H1 (cell line): ENCODE measurements around the gene IPO13. TPM values are rescaled to one million over a fixed set of nuclear protein-coding genes. Genes with fewer than 3 reads are reported as not detected.
A peak's percentile ranks its signal among the peaks of the same experiment; 100 is the strongest.

ENCODE experiments used
- CTCF ChIA-PET: fragments of 300-600 bp; sonication (Branson Sonifier 250); formaldehyde crosslinking; loops from one replicate; lab custom pipeline; 2021; ENCODE audit not compliant: partially characterized antibody; lab: Charles Lee
- POLR2A ChIA-PET: fragments of 300-600 bp; sonication (Branson Sonifier 250); formaldehyde crosslinking; loops from one replicate; lab custom pipeline; 2021; ENCODE audit warnings: inconsistent platforms; ENCODE audit not compliant: partially characterized antibody; lab: Charles Lee
- DNase-seq, 2 experiments: peaks; one replicate each; pipeline versions ENCODE4 v3.0.0 to v3.0.0-alpha.2; 2010 to 2022; ENCODE audit warnings: low spot score in 2 of 2, low read depth in 1 of 2, mixed read lengths in 1 of 2
- FAIRE-seq: peaks from 2 replicates; lab custom pipeline; 2011; peaks lifted over from hg19 to GRCh38; lab: Jason Lieb, UNC
- H2AFZ ChIP-seq: 2 replicates; pipeline ENCODE4 v1.8.1; 2012; ENCODE audit warnings: low read length, inconsistent platforms
- H2AK5ac ChIP-seq: 2 replicates; pipeline ENCODE4 v1.6.1; 2013; ENCODE audit warnings: low read depth, low read length
- H2BK120ac ChIP-seq: replicated peaks from 2 replicates; pipeline ENCODE3; 2013; ENCODE audit warnings: low read depth, low read length, inconsistent platforms
- H2BK12ac ChIP-seq: 2 replicates; pipeline ENCODE4 v1.6.1; 2013; ENCODE audit warnings: low read depth, low read length
- H2BK15ac ChIP-seq: 2 replicates; pipeline ENCODE4 v1.6.1; 2013; ENCODE audit warnings: low read length
- H2BK20ac ChIP-seq: 2 replicates; pipeline ENCODE4 v1.6.1; 2013; ENCODE audit warnings: low read length
- H2BK5ac ChIP-seq: 2 replicates; pipeline ENCODE4 v1.6.1; 2013; ENCODE audit warnings: low read depth, low read length
- H3K14ac ChIP-seq: 2 replicates; pipeline ENCODE4 v1.6.1; 2013; ENCODE audit warnings: inconsistent platforms; ENCODE audit not compliant: insufficient read length
- H3K18ac ChIP-seq: 2 replicates; pipeline ENCODE4 v1.6.1; 2013; ENCODE audit warnings: low read length; ENCODE audit errors: extremely low read depth
- H3K23ac ChIP-seq: 2 replicates; pipeline ENCODE4 v1.6.1; 2013; ENCODE audit warnings: inconsistent platforms; ENCODE audit not compliant: insufficient read length
- H3K23me2 ChIP-seq: 2 replicates; pipeline ENCODE4 v1.6.1; 2013; ENCODE audit warnings: low read depth, low read length
- H3K27ac ChIP-seq: 2 replicates; pipeline ENCODE4 v1.6.1; 2011; ENCODE audit warnings: low read depth, low read length, inconsistent platforms
- H3K27me3 ChIP-seq, 4 experiments: replicated peaks in 1 of 4; 1 replicate in 1 of 4; 2 replicates in 3 of 4; pipeline versions ENCODE4 v1.6.1 to v1.8.1; 2011 to 2013; ENCODE audit warnings: low read length in 3 of 4, mild to moderate bottlenecking in 3 of 4, inconsistent platforms in 2 of 4, mixed read lengths in 2 of 4, moderate library complexity in 1 of 4; ENCODE audit not compliant: control insufficient read depth in 3 of 4, insufficient read depth in 3 of 4; ENCODE audit errors: extremely low read depth in 1 of 4
- H3K36me3 ChIP-seq, 4 experiments: 2 replicates each; pipeline versions ENCODE4 v1.6.1 to v1.8.1; 2011 to 2013; ENCODE audit warnings: mild to moderate bottlenecking in 4 of 4, low read length in 3 of 4, moderate library complexity in 2 of 4, control low read depth in 1 of 4, inconsistent platforms in 1 of 4; ENCODE audit not compliant: insufficient read depth in 4 of 4, control insufficient read depth in 2 of 4
- H3K4ac ChIP-seq: replicated peaks from 2 replicates; pipeline ENCODE3; 2013; ENCODE audit warnings: low read length, low read depth, mixed read lengths, inconsistent platforms; ENCODE audit not compliant: insufficient read length
- H3K4me1 ChIP-seq, 4 experiments: replicated peaks in 1 of 4; 1 replicate in 1 of 4; 2 replicates in 3 of 4; pipeline versions ENCODE4 v1.6.1 to v1.8.1; 2011 to 2013; ENCODE audit warnings: low read length in 3 of 4, inconsistent platforms in 2 of 4, mixed read lengths in 1 of 4; ENCODE audit not compliant: insufficient read depth in 4 of 4, control insufficient read depth in 3 of 4
- H3K4me2 ChIP-seq, 2 experiments: 2 replicates each; pipeline versions ENCODE4 v1.6.1 to v1.8.1; 2011 to 2013; ENCODE audit warnings: low read depth in 2 of 2, low read length in 2 of 2, control low read depth in 1 of 2, inconsistent platforms in 1 of 2, mild to moderate bottlenecking in 1 of 2; ENCODE audit not compliant: insufficient read depth in 1 of 2
- H3K4me3 ChIP-seq, 4 experiments: fragments of 200-600, 300-600 bp in 1 of 4; sonication (generic), shearing (Covaris generic), sonication (Bioruptor Twin) in 1 of 4; 2 replicates each; pipeline versions ENCODE4 v1.5.1 to v1.8.1; 2011 to 2016; ENCODE audit warnings: low read length in 4 of 4, low read depth in 3 of 4, control low read depth in 2 of 4, inconsistent platforms in 2 of 4, mild to moderate bottlenecking in 2 of 4, mixed read lengths in 1 of 4, moderate library complexity in 1 of 4; ENCODE audit not compliant: insufficient read depth in 2 of 4; ENCODE audit errors: extremely low read depth in 1 of 4
- H3K56ac ChIP-seq: replicated peaks from 2 replicates; pipeline ENCODE3; 2013; ENCODE audit warnings: low read depth, mild to moderate bottlenecking, mixed read lengths, low read length, inconsistent platforms; ENCODE audit not compliant: insufficient read length
- H3K79me1 ChIP-seq: 2 replicates; pipeline ENCODE4 v1.6.1; 2013; ENCODE audit warnings: low read depth, low read length, control low read depth
- H3K79me2 ChIP-seq, 2 experiments: 2 replicates each; pipeline versions ENCODE4 v1.6.1 to v1.8.1; 2012 to 2013; ENCODE audit warnings: low read length in 2 of 2, mild to moderate bottlenecking in 2 of 2, inconsistent platforms in 1 of 2; ENCODE audit not compliant: insufficient read depth in 2 of 2, control insufficient read depth in 1 of 2
- H3K9ac ChIP-seq, 4 experiments: replicated peaks in 1 of 4; 1 replicate in 1 of 4; 2 replicates in 3 of 4; pipeline versions ENCODE4 v1.6.1 to v1.8.1; 2011 to 2013; ENCODE audit warnings: low read depth in 3 of 4, low read length in 3 of 4, control low read depth in 2 of 4, mild to moderate bottlenecking in 2 of 4, moderate library complexity in 2 of 4, inconsistent platforms in 1 of 4; ENCODE audit errors: extremely low read depth in 1 of 4
- H3K9me3 ChIP-seq, 2 experiments: 2 replicates each; pipeline versions ENCODE4 v1.6.1 to v1.8.1; 2012 to 2013; ENCODE audit warnings: mild to moderate bottlenecking in 2 of 2, moderate library complexity in 2 of 2, control low read depth in 1 of 2, inconsistent platforms in 1 of 2, low read depth in 1 of 2, low read length in 1 of 2, mixed read lengths in 1 of 2; ENCODE audit not compliant: insufficient read depth in 2 of 2
- H4K20me1 ChIP-seq, 2 experiments: replicated peaks in 1 of 2; 2 replicates each; pipeline versions ENCODE3 to v1.8.1; 2011 to 2013; ENCODE audit warnings: inconsistent platforms in 2 of 2, low read length in 2 of 2, mild to moderate bottlenecking in 1 of 2; ENCODE audit not compliant: insufficient read depth in 2 of 2, control insufficient read depth in 1 of 2
- H4K5ac ChIP-seq: 2 replicates; pipeline ENCODE4 v1.6.1; 2013; ENCODE audit warnings: low read length, low read depth, mixed read lengths, inconsistent platforms; ENCODE audit not compliant: insufficient read length
- H4K8ac ChIP-seq: 2 replicates; pipeline ENCODE4 v1.8.0; 2013; ENCODE audit warnings: mild to moderate bottlenecking, moderate library complexity, low read length, inconsistent platforms; ENCODE audit not compliant: insufficient read depth; ENCODE audit errors: extremely low read depth
- H4K91ac ChIP-seq: replicated peaks from 2 replicates; pipeline ENCODE3; 2013; ENCODE audit warnings: low read length, mixed read lengths, inconsistent platforms; ENCODE audit not compliant: insufficient read length
- ASH2L ChIP-seq: fragments of 200-600, 300-600 bp; sonication (generic); IDR thresholded peaks from one replicate; pipeline ENCODE4 v1.7.1; 2017; ENCODE audit warnings: low read length
- FOSL1 ChIP-seq: IDR thresholded peaks from 2 replicates; pipeline ENCODE4 v1.6.1; 2011; ENCODE audit warnings: mild to moderate bottlenecking, low read depth, low read length, moderate library complexity; ENCODE audit not compliant: insufficient read depth
- RFX5 ChIP-seq: IDR thresholded peaks from 2 replicates; pipeline ENCODE4 v1.6.1; 2011; ENCODE audit warnings: low read depth, low read length, improper control_type of control experiment, borderline replicate concordance
- SIRT6 ChIP-seq: IDR thresholded peaks from one replicate; pipeline ENCODE4 v1.7.1; 2012; ENCODE audit warnings: low read length, inconsistent platforms
- TBP ChIP-seq: IDR thresholded peaks from 2 replicates; pipeline ENCODE4 v1.6.1; 2011; ENCODE audit warnings: low read depth, low read length, improper control_type of control experiment
- WGBS, 2 experiments: shearing (Covaris generic) in 1 of 2; methylation state at CpG; one replicate each; pipeline versions ENCODE4 v1.1.6 to v1.1.7; 2013 to 2015; ENCODE audit warnings: low lambda C conversion rate in 2 of 2, mixed read lengths in 2 of 2, inconsistent platforms in 1 of 2, low coverage in 1 of 2, missing lambda C conversion rate in 1 of 2; ENCODE audit not compliant: insufficient replicate concordance in 2 of 2, insufficient coverage in 1 of 2, insufficient read length in 1 of 2; ENCODE audit errors: extremely low coverage in 1 of 2, missing lambda C conversion rate in 1 of 2; 5-methylcytosine and 5-hydroxymethylcytosine counted together
- polyA plus RNA-seq, 7 experiments: library from polyadenylated mRNA; depleted of rRNA in 3 of 7; stranded (reverse) in 5 of 7; unstranded in 2 of 7; fragments of >200 nt in 5 of 7; fragments of 200-250 nt in 2 of 7; gene quantifications; 1 replicate in 5 of 7; 2 replicates in 1 of 7; 4 replicates in 1 of 7; pipeline versions ENCODE4 v1.2.1 to v1.2.3, GENCODE V29; 2011 to 2013; ENCODE audit warnings: missing spikeins in 2 of 7, mixed read lengths in 2 of 7
- total RNA-seq: library from RNA; stranded (reverse); fragmentation: NEBNext Ultra II Directional; extraction: Animal tissue kit (Norgen Biotek cat#: 25700); gene quantifications from 2 replicates; pipeline ENCODE4 v1.2.1, GENCODE V29; 2021

IPO13 gene
- total and polyA plus RNA-seq, 2 of the 8 experiments (the other 6 are each of a cell fraction or from before 2014, with no cell fraction given) = 23.0 to 27.0 TPM

DNA sequence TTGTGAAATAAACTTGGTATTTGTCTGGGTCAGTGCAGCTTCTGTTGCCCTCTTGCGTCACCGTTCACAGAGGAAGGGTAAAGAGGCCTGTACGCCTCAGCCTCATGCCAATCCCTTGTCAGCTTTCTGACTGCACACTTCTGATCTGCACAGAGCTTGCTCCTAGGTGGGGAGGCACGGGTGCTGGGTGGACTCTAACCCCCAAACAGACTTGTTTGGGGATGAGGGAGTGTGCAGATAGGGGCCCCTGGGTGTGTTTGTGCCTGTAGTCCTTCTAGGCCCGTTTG, 31.5 kb downstream of the IPO13 start:
- H3K23me2 ChIP-seq = peaks cover 27% of the 10 kb centered on the region
- H3K9ac ChIP-seq = no peak overlapping the region
- no peak overlapping the region for H2BK5ac ChIP-seq
- H4K8ac ChIP-seq = no peak overlapping the region
- H3K14ac ChIP-seq = no peak overlapping the region
- H3K4me1 ChIP-seq = peaks cover 4 to 22% (median 16%) of the 10 kb centered on the region in 4 experiments
- no peak overlapping the region for H2BK12ac ChIP-seq
- no peak overlapping the region for H3K56ac ChIP-seq
- H2AFZ ChIP-seq = no peak overlapping the region
- H3K18ac ChIP-seq = no peak overlapping the region
- peaks cover 0 to 24% of the 10 kb centered on the region in 2 experiments; a peak in 2 of 4 replicates for H3K79me2 ChIP-seq
- 95% methylated on average over 5 of the region's 5 CpGs; no CpG with 5 or more reads in 1 of the 2 experiments for WGBS, 2 experiments
- no peaks in the 10 kb centered on the region for H3K27me3 ChIP-seq
- POLR2A ChIA-PET = interaction anchor here (0.7 to 12.9 kb wide), 8 partner anchors 8 to 72 kb away, joined by 3 to 189 read pairs (median 6); partner anchors contain the start of gene CCDC24
- no peak for TF ChIP-seq RFX5
- TF ChIP-seq ASH2L = no peak
- TF ChIP-seq SIRT6 = no peak
- no peak for TF ChIP-seq FOSL1
- 0 out of 2 replicates have a peak, but pooled peaks have one; percentile 1 for TF ChIP-seq TBP
- TF ChIP-seq, all 59 proteins: peak for 1
- peak overlapping the region; percentile 61 to 88 for H3K4me2 ChIP-seq
- peaks cover 2 to 25% (median 15%) of the 10 kb centered on the region in 4 experiments; a peak in 5 of 8 replicates for H3K36me3 ChIP-seq
- FAIRE-seq = no peak
- peak overlapping the region; percentile 71 to 90 (median 76) for H3K4me3 ChIP-seq
- no peak overlapping the region for H4K5ac ChIP-seq
- 0 out of 2 replicates have a peak overlapping the region, but pooled peaks have one; percentile 61 for H2BK15ac ChIP-seq
- CTCF ChIA-PET = interaction anchor here (0.7 to 5.0 kb wide), 6 partner anchors 11 to 56 kb away, joined by 3 to 34 read pairs (median 4); partner anchors contain the start of gene CCDC24
- H4K20me1 ChIP-seq = peaks cover 2 to 32% of the 10 kb centered on the region in 2 experiments
- H2BK20ac ChIP-seq = no peak overlapping the region
- H3K4ac ChIP-seq = no peak overlapping the region
- no peak overlapping the region for H2BK120ac ChIP-seq
- H2AK5ac ChIP-seq = 0 out of 2 replicates have a peak overlapping the region, but pooled peaks have one; percentile 3
- peaks cover 28% of the 10 kb centered on the region for H3K79me1 ChIP-seq
- no peak overlapping the region for H3K27ac ChIP-seq
- no peak for DNase-seq
- H4K91ac ChIP-seq = no peak overlapping the region
- H3K23ac ChIP-seq = no peak overlapping the region
- no peaks in the 10 kb centered on the region for H3K9me3 ChIP-seq
